WTC11 (cell line): ENCODE data around the gene CCDC24. TPM values are rescaled to one million over a fixed set of nuclear protein-coding genes. Genes with fewer than 3 reads are reported as not detected.
A peak's percentile ranks its signal among the peaks of the same experiment; 100 is the strongest.

ENCODE experiments used
- ATAC-seq: fragments of 200-7000 bp; cut with Tn5 transposase; 2 replicates; pipeline ENCODE4 v1.10.0; 2021; ENCODE audit warnings: mild to moderate bottlenecking, moderate library complexity
- CTCF ChIA-PET: fragments of 300-600 bp; sonication (Branson Sonifier 250); formaldehyde crosslinking; loops from one replicate; lab custom pipeline; 2021; ENCODE audit warnings: antibody characterized with exemption; lab: Charles Lee
- POLR2A ChIA-PET: fragments of 350-600 bp; sonication (Branson Sonifier 250); formaldehyde crosslinking; loops from one replicate; lab custom pipeline; 2021; ENCODE audit warnings: antibody characterized with exemption; lab: Charles Lee
- DNase-seq: peaks from one replicate; pipeline ENCODE4 v3.0.0; 2021; ENCODE audit warnings: low spot score
- H3K27ac Mint-ChIP-seq: 2 replicates; pipeline ENCODE4 v1.8.0; 2021; ENCODE audit warnings: mixed read lengths
- H3K27me3 Mint-ChIP-seq: 2 replicates; pipeline ENCODE4 v1.8.0; 2021; ENCODE audit warnings: low read depth, mild to moderate bottlenecking, moderate library complexity, mixed read lengths
- H3K36me3 Mint-ChIP-seq: 2 replicates; pipeline ENCODE4 v1.8.0; 2021; ENCODE audit warnings: mixed read lengths
- H3K4me1 Mint-ChIP-seq: 2 replicates; pipeline ENCODE4 v1.8.0; 2022; ENCODE audit warnings: mixed read lengths
- H3K4me3 Mint-ChIP-seq: 2 replicates; pipeline ENCODE4 v1.8.0; 2021; ENCODE audit warnings: mild to moderate bottlenecking, moderate library complexity, mixed read lengths
- H3K9me3 Mint-ChIP-seq: 2 replicates; pipeline ENCODE4 v1.8.0; 2021; ENCODE audit warnings: mixed read lengths
- AR ChIP-seq: fragments of 250-450 bp; sonication (Bioruptor Pico); IDR thresholded peaks from 2 replicates; pipeline ENCODE4 v1.9.0; 2021; ENCODE audit warnings: mild to moderate bottlenecking
- ATF3 ChIP-seq: sonication (generic); formaldehyde crosslinking; conservative IDR thresholded peaks from 2 replicates; pipeline ENCODE4 v1.8.1; 2022; ENCODE audit warnings: mild to moderate bottlenecking, missing genetic modification reagents
- ESRRA ChIP-seq: sonication (generic); formaldehyde crosslinking; IDR thresholded peaks from 2 replicates; pipeline ENCODE4 v1.8.1; 2022; ENCODE audit warnings: mild to moderate bottlenecking, missing genetic modification reagents, borderline replicate concordance
- ETV6 ChIP-seq: sonication (generic); formaldehyde crosslinking; IDR thresholded peaks from 2 replicates; pipeline ENCODE4 v1.8.1; 2022; ENCODE audit warnings: mild to moderate bottlenecking, missing genetic modification reagents
- FOXP1 ChIP-seq: sonication (generic); formaldehyde crosslinking; IDR thresholded peaks from 2 replicates; pipeline ENCODE4 v1.8.0; 2022; ENCODE audit warnings: missing genetic modification reagents, mild to moderate bottlenecking, moderate library complexity, borderline replicate concordance
- NR1H2 ChIP-seq: sonication (generic); formaldehyde crosslinking; IDR thresholded peaks from 2 replicates; pipeline ENCODE4 v1.9.0; 2021; ENCODE audit warnings: mild to moderate bottlenecking, moderate library complexity, missing genetic modification reagents
- NR2C2 ChIP-seq: sonication (generic); formaldehyde crosslinking; IDR thresholded peaks from 2 replicates; pipeline ENCODE4 v1.8.0; 2022; ENCODE audit warnings: mild to moderate bottlenecking, missing genetic modification reagents
- NR3C1 ChIP-seq: sonication (generic); formaldehyde crosslinking; conservative IDR thresholded peaks from 2 replicates; pipeline ENCODE4 v1.8.1; 2023; ENCODE audit warnings: low read depth, mild to moderate bottlenecking, missing genetic modification reagents
- OVOL2 ChIP-seq: fragments of 250-450 bp; sonication (Bioruptor Pico); IDR thresholded peaks from 2 replicates; pipeline ENCODE4 v1.9.0; 2021; ENCODE audit warnings: mild to moderate bottlenecking, borderline replicate concordance
- PREB ChIP-seq: sonication (generic); formaldehyde crosslinking; IDR thresholded peaks from 2 replicates; pipeline ENCODE4 v1.8.1; 2022; ENCODE audit warnings: mild to moderate bottlenecking, missing genetic modification reagents, moderate library complexity, borderline replicate concordance
- PRRX2 ChIP-seq: fragments of 250-450 bp; sonication (Bioruptor Pico); IDR thresholded peaks from 2 replicates; pipeline ENCODE4 v1.8.0; 2021; ENCODE audit warnings: mild to moderate bottlenecking
- TP53 ChIP-seq: sonication (generic); formaldehyde crosslinking; IDR thresholded peaks from 2 replicates; pipeline ENCODE4 v1.8.1; 2023; ENCODE audit warnings: mild to moderate bottlenecking, missing genetic modification reagents
- USF1 ChIP-seq: sonication (generic); formaldehyde crosslinking; IDR thresholded peaks from 2 replicates; pipeline ENCODE4 v1.8.0; 2022; ENCODE audit warnings: mild to moderate bottlenecking, missing genetic modification reagents
- ZNF219 ChIP-seq: sonication (generic); formaldehyde crosslinking; IDR thresholded peaks from 2 replicates; pipeline ENCODE4 v1.8.0; 2023; ENCODE audit warnings: missing genetic modification reagents, mild to moderate bottlenecking, borderline replicate concordance
- ZNF396 ChIP-seq: fragments of 250-450 bp; sonication (Bioruptor Pico); IDR thresholded peaks from 2 replicates; pipeline ENCODE4 v1.8.0; 2021; ENCODE audit warnings: mild to moderate bottlenecking, moderate library complexity, borderline replicate concordance
- ZNF423 ChIP-seq: fragments of 250-450 bp; sonication (Bioruptor Pico); IDR thresholded peaks from 2 replicates; pipeline ENCODE4 v2.1.2; 2022; ENCODE audit warnings: mild to moderate bottlenecking, moderate library complexity
- total RNA-seq: library from RNA; stranded (reverse); gene quantifications from 3 replicates; pipeline ENCODE4 v1.2.3, GENCODE V29; 2021

CCDC24 gene
- total RNA-seq, 1 experiment from 2014 or later = 12.1 TPM

- no peak for TF ChIP-seq AR (CRISPR knock-in tag)
- no peak for TF ChIP-seq ZNF396 (CRISPR knock-in tag)
- TF ChIP-seq ATF3 (CRISPR knock-in tag) = no peak
Measured at GRCh38 chr1:43982808-43983207, 8.6 kb upstream of the CCDC24 start (continued).

- TF ChIP-seq ZNF423 (CRISPR knock-in tag) = no peak
- TF ChIP-seq TP53 (CRISPR knock-in tag) = no peak
- TF ChIP-seq NR2C2 (CRISPR knock-in tag) = no peak
- no peak for TF ChIP-seq ZNF219 (CRISPR knock-in tag)
- TF ChIP-seq PRRX2 (CRISPR knock-in tag) = no peak
- TF ChIP-seq FOXP1 (CRISPR knock-in tag) = no peak
- TF ChIP-seq ESRRA (CRISPR knock-in tag) = no peak
- no peak for TF ChIP-seq PREB (CRISPR knock-in tag)
- TF ChIP-seq NR3C1 (CRISPR knock-in tag) = no peak
- no peak for TF ChIP-seq USF1
- H3K36me3 Mint-ChIP-seq = peaks cover 7% of the 10 kb centered on the region; the same call in 1 of the 2 replicates
- H3K27ac Mint-ChIP-seq = 0 out of 2 replicates have a peak overlapping the region, but pooled peaks have one; percentile 27
- peaks cover 10% of the 10 kb centered on the region for H3K4me1 Mint-ChIP-seq
- H3K9me3 Mint-ChIP-seq = no peaks in the 10 kb centered on the region
- ChIA-PET CTCF (interaction anchor here (2.2 kb wide), 1 partner anchor 49 kb away, joined by 5 read pairs; no protein-coding TSS in a partner anchor), POLR2A (no interaction called here)
- H3K4me3 Mint-ChIP-seq = no peak overlapping the region
- ATAC-seq = no peak
- no peak for DNase-seq
- H3K27me3 Mint-ChIP-seq = peaks cover 4% of the 10 kb centered on the region
Measured at GRCh38 chr1:43983253-43983899, 8.0 kb upstream of the CCDC24 start.

GRCh38 chr1:43984855-43985254 is 6.5 kb upstream of the CCDC24 start:
- DNase-seq (no peak), ATAC-seq (no peak)
- H3K27me3 Mint-ChIP-seq = peaks cover 4% of the 10 kb centered on the region
- TF ChIP-seq ETV6 (CRISPR knock-in tag) (no peak), NR1H2 (CRISPR knock-in tag) (no peak), OVOL2 (no peak)
- POLR2A ChIA-PET = no interaction called here
- no peak overlapping the region for H3K27ac Mint-ChIP-seq
- H3K4me3 Mint-ChIP-seq = no peak overlapping the region
- CTCF ChIA-PET = interaction anchor here (0.6 to 2.2 kb wide), 2 partner anchors 50 to 222 kb away, joined by 4 to 5 read pairs; no protein-coding TSS in a partner anchor
- peaks cover 6% of the 10 kb centered on the region; the same call in 1 of the 2 replicates for H3K36me3 Mint-ChIP-seq
- H3K4me1 Mint-ChIP-seq = peaks cover 6% of the 10 kb centered on the region
- H3K9me3 Mint-ChIP-seq = no peaks in the 10 kb centered on the region
